ENCODE data around the gene OR6Y1.

Gene OR6Y1

DNA sequence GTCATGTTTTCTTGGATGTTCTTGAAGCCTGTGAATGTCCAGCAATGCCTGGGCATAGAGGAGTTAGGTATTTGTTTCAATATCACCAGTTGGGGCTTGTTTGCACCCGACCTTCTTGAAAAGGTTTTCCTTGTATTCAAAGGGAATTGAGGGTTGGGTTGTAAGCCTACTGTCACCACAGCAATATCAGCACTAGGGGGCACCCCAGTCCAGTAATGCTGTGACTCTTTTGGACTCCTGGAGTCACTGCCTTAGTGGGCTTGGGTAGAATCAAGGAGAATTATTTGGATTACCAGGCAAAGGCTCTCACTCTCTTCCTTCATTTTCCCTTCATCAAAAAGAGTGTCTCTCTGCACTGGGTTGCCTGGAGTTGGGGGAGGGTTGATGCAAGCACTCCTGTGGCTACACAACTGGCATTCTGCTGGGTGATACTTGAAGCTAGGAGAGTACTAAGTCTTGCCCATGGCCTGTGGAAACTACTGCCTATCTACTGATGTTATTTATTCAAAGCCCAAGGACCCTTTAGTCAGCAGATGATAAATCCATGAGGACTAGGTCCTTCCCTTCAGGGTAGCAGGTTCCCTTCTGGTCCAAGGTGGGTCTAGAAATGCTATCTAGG lies 47.7 kb downstream of the OR6Y1 start:
- DNase-seq (ENCODE audit: low read depth) = no peak

DNA sequence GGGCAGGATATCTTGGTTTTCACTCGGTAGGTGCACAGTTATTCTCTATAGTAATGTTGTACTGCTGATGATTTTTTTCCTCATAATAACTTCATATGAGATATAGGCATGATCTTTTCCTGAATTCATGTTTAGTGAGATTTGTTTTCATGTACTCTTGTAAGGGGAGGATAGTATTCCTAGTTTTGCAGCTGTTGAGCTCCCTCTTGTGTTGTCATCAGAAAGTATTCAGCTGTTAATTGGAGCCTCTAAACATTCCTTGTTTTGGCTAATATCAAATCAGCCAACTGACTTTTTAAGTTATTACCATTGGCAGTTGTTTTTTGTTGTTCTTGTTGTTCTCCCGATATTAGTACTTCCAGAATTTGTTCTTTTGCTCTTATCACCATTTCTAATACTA lies 57.8 kb downstream of the OR6Y1 start:
- DNase-seq (ENCODE audit: low read depth) = no peak

DNA sequence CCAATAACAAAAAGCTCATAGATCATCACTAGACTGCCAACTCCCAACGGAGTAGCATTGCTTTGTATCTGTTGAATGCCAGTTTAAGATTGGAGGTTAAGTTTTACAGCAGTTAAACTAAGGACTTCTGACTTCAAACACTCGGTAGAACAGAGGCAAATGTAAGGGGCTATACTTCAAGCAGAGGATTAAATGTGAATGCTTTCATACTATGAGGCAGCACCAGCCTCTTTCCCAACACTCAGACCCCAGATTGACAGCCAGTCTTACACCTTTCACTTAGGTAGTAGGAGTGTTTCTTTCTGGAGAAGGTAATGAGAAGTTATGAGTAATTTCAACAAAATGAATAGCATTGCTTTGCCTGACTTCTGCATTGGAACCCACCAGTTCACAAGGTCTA lies 59.4 kb downstream of the OR6Y1 start:
- DNase-seq (ENCODE audit: low read depth) = no peak
